DOHH2 (cell line): ENCODE data around the gene AKR1B1.

ENCODE experiments used
- H3F3A ChIP-seq: fragments of 200-600 bp; sonication (generic), shearing (Covaris generic); 2 replicates; pipeline ENCODE4 v1.6.0; 2016; ENCODE audit warnings: antibody characterized with exemption, mild to moderate bottlenecking; ENCODE audit not compliant: control insufficient read depth, insufficient read depth
- H3K27ac ChIP-seq: fragments of 200-600 bp; sonication (generic); 2 replicates; pipeline ENCODE4 v1.5.1; 2014; ENCODE audit warnings: low read depth, mild to moderate bottlenecking, low read length, moderate library complexity
- H3K27me3 ChIP-seq: fragments of 200-600 bp; sonication (generic); 2 replicates; pipeline ENCODE4 v1.6.1; 2014; ENCODE audit warnings: mild to moderate bottlenecking, low read length, mixed read lengths; ENCODE audit not compliant: control insufficient read depth
- H3K36me3 ChIP-seq: fragments of 200-600 bp; sonication (generic); 2 replicates; pipeline ENCODE4 v1.6.1; 2014; ENCODE audit warnings: mild to moderate bottlenecking, low read length, moderate library complexity, mixed read lengths; ENCODE audit not compliant: control insufficient read depth
- H3K4me1 ChIP-seq: fragments of 200-600 bp; sonication (generic); 2 replicates; pipeline ENCODE4 v1.6.1; 2014; ENCODE audit warnings: mild to moderate bottlenecking, low read length, mixed read lengths; ENCODE audit not compliant: control insufficient read depth
- H3K4me2 ChIP-seq: fragments of 200-600 bp; sonication (generic); 2 replicates; pipeline ENCODE4 v1.6.0; 2014; ENCODE audit warnings: mild to moderate bottlenecking, low read length, moderate library complexity
- H3K4me3 ChIP-seq: fragments of 200-600 bp; sonication (generic); 2 replicates; pipeline ENCODE4 v1.5.1; 2014; ENCODE audit warnings: mild to moderate bottlenecking, low read length, mixed read lengths
- H3K79me2 ChIP-seq: fragments of 200-600 bp; sonication (generic); 2 replicates; pipeline ENCODE4 v1.6.1; 2014; ENCODE audit warnings: mild to moderate bottlenecking, low read length, mixed read lengths; ENCODE audit not compliant: control insufficient read depth
- H3K9me2 ChIP-seq: fragments of 200-600 bp; sonication (generic); replicated peaks from 2 replicates; pipeline ENCODE4 v1.6.1; 2014; ENCODE audit warnings: mild to moderate bottlenecking, low read length, mixed read lengths; ENCODE audit not compliant: control insufficient read depth
- H3K9me3 ChIP-seq: fragments of 200-600 bp; sonication (generic); 2 replicates; pipeline ENCODE4 v1.6.1; 2014; ENCODE audit warnings: antibody characterized with exemption, low read length, mixed read lengths; ENCODE audit not compliant: control insufficient read depth, insufficient read depth
- H4K20me1 ChIP-seq: fragments of 200-600 bp; sonication (generic); 2 replicates; pipeline ENCODE4 v1.6.0; 2014; ENCODE audit warnings: low read depth, mild to moderate bottlenecking, antibody characterized with exemption, low read length, moderate library complexity; ENCODE audit not compliant: control insufficient read depth, insufficient read depth
- CTCF ChIP-seq: fragments of 200-600 bp; sonication (generic); IDR thresholded peaks from one replicate; pipeline ENCODE4 v1.5.1; 2014; ENCODE audit warnings: antibody characterized with exemption, mild to moderate bottlenecking, low read depth, low read length; ENCODE audit not compliant: poor library complexity, severe bottlenecking
- EZH2phosphoT487 ChIP-seq: fragments of 200-600 bp; sonication (generic); IDR thresholded peaks from 2 replicates; pipeline ENCODE4 v1.6.1; 2017; ENCODE audit warnings: borderline replicate concordance, mild to moderate bottlenecking, antibody characterized with exemption, low read length, moderate library complexity, mixed read lengths

Gene AKR1B1

GRCh38 chr7:134449680-134450079 lies 9.2 kb downstream of the AKR1B1 start:
- peaks cover 4% of the 10 kb centered on the region; the same call in 1 of the 2 replicates for H3K4me1 ChIP-seq
- H3F3A ChIP-seq: no peaks in the 10 kb centered on the region
- H3K9me2 ChIP-seq: no peaks in the 10 kb centered on the region
- no peak overlapping the region for H3K4me2 ChIP-seq
- no peak overlapping the region for H3K27ac ChIP-seq
- H4K20me1 ChIP-seq: peaks cover 17% of the 10 kb centered on the region; the same call in 1 of the 2 replicates
- TF ChIP-seq EZH2phosphoT487: no peak
- no peak overlapping the region for H3K4me3 ChIP-seq
- no peaks in the 10 kb centered on the region for H3K9me3 ChIP-seq
- H3K36me3 ChIP-seq: peaks cover 93% of the 10 kb centered on the region
- peaks cover 34% of the 10 kb centered on the region for H3K79me2 ChIP-seq
- H3K27me3 ChIP-seq: no peaks in the 10 kb centered on the region

GRCh38 chr7:134448356-134449229 lies 10.3 kb downstream of the AKR1B1 start:
- H3K4me3 ChIP-seq: no peak overlapping the region
- no peaks in the 10 kb centered on the region for H3K27me3 ChIP-seq
- H3K27ac ChIP-seq: no peak overlapping the region
- no peaks in the 10 kb centered on the region for H3K9me2 ChIP-seq
- H3F3A ChIP-seq: no peaks in the 10 kb centered on the region
- peaks cover 24% of the 10 kb centered on the region for H3K79me2 ChIP-seq
- H3K9me3 ChIP-seq: no peaks in the 10 kb centered on the region
- TF ChIP-seq EZH2phosphoT487 (no peak), CTCF (no peak)
- H3K4me2 ChIP-seq: no peak overlapping the region
- peaks cover 94% of the 10 kb centered on the region for H3K36me3 ChIP-seq
- H3K4me1 ChIP-seq: no peaks in the 10 kb centered on the region
- peaks cover 9% of the 10 kb centered on the region; the same call in 1 of the 2 replicates for H4K20me1 ChIP-seq

- Histone ChIP-seq H3K4me2 (no peak overlapping the region), H3K36me3 (peaks cover 95% of the 10 kb centered on the region), H3K27me3 (no peaks in the 10 kb centered on the region), H3K4me3 (no peak overlapping the region), H3K9me3 (no peaks in the 10 kb centered on the region), H4K20me1 (peaks cover 4% of the 10 kb centered on the region; the same call in 1 of the 2 replicates), H3K9me2 (no peaks in the 10 kb centered on the region), H3K27ac (no peak overlapping the region), H3K79me2 (peaks cover 11% of the 10 kb centered on the region), H3K4me1 (no peaks in the 10 kb centered on the region), H3F3A (no peaks in the 10 kb centered on the region)
- TF ChIP-seq CTCF (no peak), EZH2phosphoT487 (no peak)
These were observed 11.5 kb downstream of the AKR1B1 start for GRCh38 chr7:134447383-134447782.

GRCh38 chr7:134446923-134447322 lies 12.0 kb downstream of the AKR1B1 start:
- Histone ChIP-seq H3K27ac (no peak overlapping the region), H3K4me1 (no peaks in the 10 kb centered on the region), H3K4me3 (no peak overlapping the region), H3K9me2 (no peaks in the 10 kb centered on the region), H3F3A (no peaks in the 10 kb centered on the region), H4K20me1 (peaks cover under 1% of the 10 kb centered on the region; the same call in 1 of the 2 replicates), H3K9me3 (no peaks in the 10 kb centered on the region), H3K36me3 (peaks cover 95% of the 10 kb centered on the region), H3K27me3 (no peaks in the 10 kb centered on the region), H3K4me2 (no peak overlapping the region), H3K79me2 (peaks cover 7% of the 10 kb centered on the region)
- TF ChIP-seq EZH2phosphoT487 (no peak), CTCF (no peak)
